Prostate gland (tissue), 2 donors: ENCODE data around the gene ICAM3.

Experiments
- CTCF ChIP-seq, 4 experiments: fragments of 200-600 bp in 2 of 4; fragments of 450-650 bp in 2 of 4; sonication (generic) in 2 of 4; IDR thresholded peaks; 1 replicate in 3 of 4; 2 replicates in 1 of 4; pipeline ENCODE4 v1.5.1; 2016 to 2019; ENCODE audit warnings: antibody characterized with exemption in 4 of 4, mild to moderate bottlenecking in 2 of 4, moderate library complexity in 2 of 4
- POLR2A ChIP-seq: fragments of 450-650 bp; IDR thresholded peaks from one replicate; pipeline ENCODE4 v1.6.1; 2016; ENCODE audit warnings: antibody characterized with exemption, mild to moderate bottlenecking

GRCh38 chr19:10364644-10365043 is 25.2 kb upstream of the ICAM3 start:
- TF ChIP-seq CTCF (IDR thresholded peaks at IDR 0.05) (no peak), POLR2A (no peak)
